Sigmoid colon (tissue), 7 donors: ENCODE results near the gene PROM2. TPM values are rescaled to one million over a fixed set of nuclear protein-coding genes. Genes with fewer than 3 reads are reported as not detected.

Experiments
- DNase-seq: peaks from one replicate; pipeline ENCODE4 v3.0.0-alpha.2; 2019
- H3K27ac ChIP-seq, 4 donors: fragments of 200-600 bp; sonication (generic); one replicate each; pipeline ENCODE4 v1.5.1; 2016 to 2019; ENCODE audit warnings: mild to moderate bottlenecking in 1 of 4
- H3K27me3 ChIP-seq, 3 donors: fragments of 200-600 bp; sonication (generic); one replicate each; pipeline ENCODE4 v1.5.1; 2019; ENCODE audit warnings: mild to moderate bottlenecking in 1 of 3
- H3K36me3 ChIP-seq, 4 donors: fragments of 200-600 bp; sonication (generic); one replicate each; pipeline ENCODE4 v1.5.1; 2016 to 2019
- H3K4me1 ChIP-seq, 4 donors: fragments of 200-600 bp; sonication (generic); one replicate each; pipeline ENCODE4 v1.5.1; 2017 to 2019
- H3K4me3 ChIP-seq, 4 donors: fragments of 200-600 bp; sonication (generic); one replicate each; pipeline ENCODE4 v1.5.1; 2017 to 2019; ENCODE audit warnings: mild to moderate bottlenecking in 2 of 4, moderate library complexity in 1 of 4
- H3K9me3 ChIP-seq, 4 donors: fragments of 200-600 bp in 3 of 4; sonication (generic) in 3 of 4; one replicate each; pipeline versions ENCODE4 v1.5.1 to v1.6.1; 2013 to 2019
- EP300 ChIP-seq, 4 donors: sonication (generic); formaldehyde crosslinking; IDR thresholded peaks; one replicate each; pipeline ENCODE4 v1.6.1; 2017; ENCODE audit warnings: antibody characterized with exemption in 4 of 4
- POLR2A ChIP-seq, 2 donors: fragments of 450-650 bp; IDR thresholded peaks; one replicate each; pipeline ENCODE4 v1.6.1; 2016; ENCODE audit warnings: antibody characterized with exemption in 2 of 2, mild to moderate bottlenecking in 2 of 2, moderate library complexity in 2 of 2
- POLR2AphosphoS5 ChIP-seq, 4 donors: sonication (generic); formaldehyde crosslinking; IDR thresholded peaks; one replicate each; pipeline ENCODE4 v1.6.1; 2017; ENCODE audit warnings: antibody characterized with exemption in 4 of 4
- WGBS, 2 donors: extraction: QIAGEN DNeasy Blood & Tissue Kit; methylation state at CpG; one replicate each; pipeline ENCODE4 v1.1.7; 2013; 5-methylcytosine and 5-hydroxymethylcytosine counted together
- intact Hi-C: fragments of 100-400 bp; cut with DNase I; formaldehyde crosslinking; loops from one replicate; pipeline ENCODE4 v1.15.1; 2023
- polyA plus RNA-seq, 3 donors: library from polyadenylated mRNA; stranded (reverse); fragments of 200-250 nt; gene quantifications; one replicate each; pipeline ENCODE4 v1.2.3, GENCODE V29; 2013
- total RNA-seq, 4 donors: library from RNA; depleted of rRNA; stranded (reverse); fragments of >200 nt; gene quantifications; one replicate each; pipeline ENCODE4 v1.1.0, GENCODE V29; 2016
- TF ChIP-seq, protein P1 (sequence below), 4 experiments: fragments of 450-650 bp in 3 of 4; fragments of 200-600 bp in 1 of 4; IDR thresholded peaks; one replicate each; pipeline ENCODE4 v1.5.1; 2016 to 2019; ENCODE audit warnings: antibody characterized with exemption in 4 of 4, mild to moderate bottlenecking in 3 of 4, moderate library complexity in 2 of 4
- donor health status: healthy with polysubstance abuse.
- donor health status: Bipolar disorder and iron deficiency.
- donor health status: healthy.

Gene PROM2
- total and polyA plus RNA-seq, 7 donors: 1.1 to 24.9 (median 2.4) TPM

- WGBS, 2 donors: 78 to 80% methylated on average over 18 of the region's 18 CpGs
- H3K27me3 ChIP-seq: no peaks in the 10 kb centered on the region
- H3K4me3 ChIP-seq: no peak overlapping the region
- H3K27ac ChIP-seq: no peak overlapping the region
- no peaks in the 10 kb centered on the region for H3K4me1 ChIP-seq
- DNase-seq: no peak
- no peaks in the 10 kb centered on the region for H3K36me3 ChIP-seq
- TF ChIP-seq POLR2A (IDR thresholded peaks at IDR 0.05) (no peak), EP300 (IDR thresholded peaks at IDR 0.05) (no peak), POLR2AphosphoS5 (IDR thresholded peaks at IDR 0.05) (no peak)
- TF ChIP-seq, protein P1, sequence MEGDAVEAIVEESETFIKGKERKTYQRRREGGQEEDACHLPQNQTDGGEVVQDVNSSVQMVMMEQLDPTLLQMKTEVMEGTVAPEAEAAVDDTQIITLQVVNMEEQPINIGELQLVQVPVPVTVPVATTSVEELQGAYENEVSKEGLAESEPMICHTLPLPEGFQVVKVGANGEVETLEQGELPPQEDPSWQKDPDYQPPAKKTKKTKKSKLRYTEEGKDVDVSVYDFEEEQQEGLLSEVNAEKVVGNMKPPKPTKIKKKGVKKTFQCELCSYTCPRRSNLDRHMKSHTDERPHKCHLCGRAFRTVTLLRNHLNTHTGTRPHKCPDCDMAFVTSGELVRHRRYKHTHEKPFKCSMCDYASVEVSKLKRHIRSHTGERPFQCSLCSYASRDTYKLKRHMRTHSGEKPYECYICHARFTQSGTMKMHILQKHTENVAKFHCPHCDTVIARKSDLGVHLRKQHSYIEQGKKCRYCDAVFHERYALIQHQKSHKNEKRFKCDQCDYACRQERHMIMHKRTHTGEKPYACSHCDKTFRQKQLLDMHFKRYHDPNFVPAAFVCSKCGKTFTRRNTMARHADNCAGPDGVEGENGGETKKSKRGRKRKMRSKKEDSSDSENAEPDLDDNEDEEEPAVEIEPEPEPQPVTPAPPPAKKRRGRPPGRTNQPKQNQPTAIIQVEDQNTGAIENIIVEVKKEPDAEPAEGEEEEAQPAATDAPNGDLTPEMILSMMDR (IDR thresholded peaks at IDR 0.05): no peak
- intact Hi-C loops: no loop called here
- H3K9me3 ChIP-seq: no peaks in the 10 kb centered on the region
Measured at GRCh38 chr2:95320986-95321767, 46.9 kb downstream of the PROM2 start.

GRCh38 chr2:95323347-95324155, 49.3 kb downstream of the PROM2 start:
- H3K9me3 ChIP-seq: no peaks in the 10 kb centered on the region
- no peaks in the 10 kb centered on the region for H3K36me3 ChIP-seq
- intact Hi-C loops: loop anchor here (2.0 kb wide), 1 partner anchor 23 kb away; no protein-coding TSS in a partner anchor
- TF ChIP-seq EP300 (IDR thresholded peaks at IDR 0.05) (no peak), POLR2AphosphoS5 (IDR thresholded peaks at IDR 0.05) (no peak), POLR2A (IDR thresholded peaks at IDR 0.05) (no peak)
- TF ChIP-seq, protein P1 (IDR thresholded peaks at IDR 0.05): peak in 3 of 4 experiments; percentile 23 to 44 (median 30)
- 56 to 77% methylated on average over 26 of the region's 26 CpGs for WGBS, 2 donors
- no peak for DNase-seq
- H3K4me3 ChIP-seq: no peak overlapping the region
- H3K27me3 ChIP-seq: no peaks in the 10 kb centered on the region
- no peaks in the 10 kb centered on the region for H3K4me1 ChIP-seq
- no peak overlapping the region for H3K27ac ChIP-seq

- Histone ChIP-seq H3K4me3 (no peak overlapping the region), H3K27ac (no peak overlapping the region), H3K36me3 (no peaks in the 10 kb centered on the region), H3K9me3 (no peaks in the 10 kb centered on the region), H3K4me1 (no peaks in the 10 kb centered on the region), H3K27me3 (no peaks in the 10 kb centered on the region)
- no peak for TF ChIP-seq POLR2A (IDR thresholded peaks at IDR 0.05)
- no peak for TF ChIP-seq EP300 (IDR thresholded peaks at IDR 0.05)
- no peak for TF ChIP-seq POLR2AphosphoS5 (IDR thresholded peaks at IDR 0.05)
- TF ChIP-seq, protein P1 (IDR thresholded peaks at IDR 0.05): no peak
- intact Hi-C loops: no loop called here
- WGBS, 2 donors: 93 to 94% methylated on average over 13 of the region's 13 CpGs
- no peak for DNase-seq
Measured at GRCh38 chr2:95325026-95325425, 50.8 kb downstream of the PROM2 start.

DNA sequence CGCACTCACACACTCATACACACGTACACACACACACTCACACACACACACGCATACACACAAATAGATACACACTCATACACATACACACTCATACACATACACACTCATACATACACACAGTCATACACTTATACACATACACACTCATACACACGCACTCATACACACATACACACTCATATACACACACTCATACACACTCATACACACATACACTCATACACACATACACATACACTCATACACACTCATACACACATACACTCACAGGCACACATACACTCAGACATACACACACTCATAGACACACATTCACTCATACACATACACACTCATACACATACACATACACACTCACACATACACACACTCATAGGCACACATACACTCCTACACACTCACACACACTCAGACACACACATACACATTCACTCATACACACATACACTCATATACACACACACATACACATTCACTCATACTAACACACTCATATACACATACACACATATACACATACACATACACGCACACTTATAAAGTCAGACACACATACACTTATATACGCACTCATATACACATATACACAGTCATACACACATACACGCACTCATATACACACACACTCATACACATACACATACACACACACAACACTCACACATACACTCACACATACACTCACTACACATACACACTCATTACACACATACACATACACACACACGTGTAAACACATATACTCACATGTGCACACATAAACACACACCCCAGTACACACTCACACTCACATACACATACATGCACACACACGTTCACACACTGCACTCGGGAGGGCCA, 51.6 kb downstream of the PROM2 start:
- Histone ChIP-seq H3K9me3 (no peaks in the 10 kb centered on the region), H3K4me3 (no peak overlapping the region), H3K4me1 (no peaks in the 10 kb centered on the region), H3K27ac (no peak overlapping the region), H3K36me3 (no peaks in the 10 kb centered on the region), H3K27me3 (no peaks in the 10 kb centered on the region)
- 96% methylated on average over 10 of the region's 10 CpGs for WGBS, 2 donors
- no peak for DNase-seq
- intact Hi-C loops: no loop called here
- TF ChIP-seq POLR2A (IDR thresholded peaks at IDR 0.05): no peak
- TF ChIP-seq, protein P1 (IDR thresholded peaks at IDR 0.05): no peak
- TF ChIP-seq EP300 (IDR thresholded peaks at IDR 0.05): no peak
- no peak for TF ChIP-seq POLR2AphosphoS5 (IDR thresholded peaks at IDR 0.05)
